BLaER1 (cell line): ENCODE measurements around the gene UBN1.

Source experiments
- H3K27ac ChIP-seq: shearing (Covaris generic); formaldehyde crosslinking; 2 replicates; pipeline ENCODE4 v1.8.1; 2022
- H3K27me3 ChIP-seq: shearing (Covaris generic); formaldehyde crosslinking; 2 replicates; pipeline ENCODE4 v1.8.1; 2022
- H3K36me3 ChIP-seq: shearing (Covaris generic); formaldehyde crosslinking; 2 replicates; pipeline ENCODE4 v1.8.1; 2022
- H3K4me1 ChIP-seq: shearing (Covaris generic); formaldehyde crosslinking; 2 replicates; pipeline ENCODE4 v1.8.1; 2022
- H3K4me2 ChIP-seq: shearing (Covaris generic); formaldehyde crosslinking; 2 replicates; pipeline ENCODE4 v1.8.1; 2022
- H3K4me3 ChIP-seq: shearing (Covaris generic); formaldehyde crosslinking; 2 replicates; pipeline ENCODE4 v1.8.1; 2022
- H3K9ac ChIP-seq: shearing (Covaris generic); formaldehyde crosslinking; 2 replicates; pipeline ENCODE4 v1.8.1; 2022
- H3K9me3 ChIP-seq: shearing (Covaris generic); formaldehyde crosslinking; 2 replicates; pipeline ENCODE4 v1.8.1; 2022
- H4K20me1 ChIP-seq: shearing (Covaris generic); formaldehyde crosslinking; 2 replicates; pipeline ENCODE4 v1.8.1; 2022
- Cebpa-rat ChIP-seq: shearing (Covaris generic); IDR thresholded peaks from 2 replicates; pipeline ENCODE4 v1.8.1; 2022

Gene UBN1

GRCh38 chr16:4913130-4913773 lies 66.0 kb downstream of the UBN1 start:
- Histone ChIP-seq H4K20me1 (peaks cover 28% of the 10 kb centered on the region), H3K9me3 (no peaks in the 10 kb centered on the region), H3K4me1 (peaks cover 28% of the 10 kb centered on the region), H3K4me3 (no peak overlapping the region), H3K27me3 (no peaks in the 10 kb centered on the region), H3K27ac (no peak overlapping the region), H3K4me2 (peak overlapping the region; percentile 50), H3K9ac (no peak overlapping the region), H3K36me3 (no peaks in the 10 kb centered on the region)
- TF ChIP-seq Cebpa-rat: no peak

GRCh38 chr16:4913774-4914525 lies 66.7 kb downstream of the UBN1 start:
- H3K36me3 ChIP-seq: no peaks in the 10 kb centered on the region
- H3K4me1 ChIP-seq: peaks cover 28% of the 10 kb centered on the region
- no peaks in the 10 kb centered on the region for H3K27me3 ChIP-seq
- no peak overlapping the region for H3K4me3 ChIP-seq
- H3K9ac ChIP-seq: no peak overlapping the region
- H4K20me1 ChIP-seq: peaks cover 34% of the 10 kb centered on the region
- no peak overlapping the region for H3K27ac ChIP-seq
- H3K4me2 ChIP-seq: peak overlapping the region; percentile 50
- TF ChIP-seq Cebpa-rat: no peak
- no peaks in the 10 kb centered on the region for H3K9me3 ChIP-seq

GRCh38 chr16:4914528-4915225 lies 67.4 kb downstream of the UBN1 start:
- Histone ChIP-seq H3K9ac (no peak overlapping the region), H3K36me3 (no peaks in the 10 kb centered on the region), H3K9me3 (no peaks in the 10 kb centered on the region), H3K4me3 (no peak overlapping the region), H3K4me2 (peak overlapping the region; percentile 70), H3K27ac (no peak overlapping the region), H4K20me1 (peaks cover 35% of the 10 kb centered on the region), H3K4me1 (peaks cover 28% of the 10 kb centered on the region), H3K27me3 (no peaks in the 10 kb centered on the region)
- TF ChIP-seq Cebpa-rat: no peak

- Histone ChIP-seq H3K4me1 (peaks cover 28% of the 10 kb centered on the region), H3K4me2 (peak overlapping the region; percentile 70), H3K36me3 (no peaks in the 10 kb centered on the region), H3K27me3 (no peaks in the 10 kb centered on the region), H4K20me1 (peaks cover 35% of the 10 kb centered on the region), H3K9ac (no peak overlapping the region), H3K27ac (no peak overlapping the region), H3K4me3 (no peak overlapping the region), H3K9me3 (no peaks in the 10 kb centered on the region)
- peak; percentile 67; the same call in 1 of the 2 replicates for TF ChIP-seq Cebpa-rat
Observed at GRCh38 chr16:4915226-4915761, 68.0 kb downstream of the UBN1 start.

- Histone ChIP-seq H3K36me3 (no peaks in the 10 kb centered on the region), H3K27ac (no peak overlapping the region), H3K9ac (no peak overlapping the region), H3K4me1 (peaks cover 28% of the 10 kb centered on the region), H3K9me3 (no peaks in the 10 kb centered on the region), H3K4me2 (no peak overlapping the region), H3K27me3 (no peaks in the 10 kb centered on the region), H3K4me3 (no peak overlapping the region), H4K20me1 (peaks cover 35% of the 10 kb centered on the region)
- no peak for TF ChIP-seq Cebpa-rat
Observed at GRCh38 chr16:4917117-4917516, 69.8 kb downstream of the UBN1 start.

- Histone ChIP-seq H4K20me1 (peaks cover 26% of the 10 kb centered on the region), H3K36me3 (no peaks in the 10 kb centered on the region), H3K27ac (no peak overlapping the region), H3K9me3 (no peaks in the 10 kb centered on the region), H3K27me3 (no peaks in the 10 kb centered on the region), H3K9ac (no peak overlapping the region), H3K4me2 (no peak overlapping the region), H3K4me3 (no peak overlapping the region), H3K4me1 (peaks cover 22% of the 10 kb centered on the region)
- TF ChIP-seq Cebpa-rat: no peak
Observed at GRCh38 chr16:4918781-4919251, 71.5 kb downstream of the UBN1 start.

- no peaks in the 10 kb centered on the region for H3K27me3 ChIP-seq
- no peak overlapping the region for H3K4me2 ChIP-seq
- H3K36me3 ChIP-seq: no peaks in the 10 kb centered on the region
- no peak for TF ChIP-seq Cebpa-rat
- H3K9ac ChIP-seq: no peak overlapping the region
- no peak overlapping the region for H3K4me3 ChIP-seq
- H3K4me1 ChIP-seq: peaks cover 9% of the 10 kb centered on the region
- peaks cover 3% of the 10 kb centered on the region for H3K9me3 ChIP-seq
- peaks cover 8% of the 10 kb centered on the region; the same call in 1 of the 2 replicates for H4K20me1 ChIP-seq
- no peak overlapping the region for H3K27ac ChIP-seq
Observed at GRCh38 chr16:4920826-4921225, 73.5 kb downstream of the UBN1 start.

GRCh38 chr16:4922721-4923342 lies 75.6 kb downstream of the UBN1 start:
- Histone ChIP-seq H3K4me2 (no peak overlapping the region), H3K9ac (no peak overlapping the region), H3K4me3 (no peak overlapping the region), H3K36me3 (no peaks in the 10 kb centered on the region), H4K20me1 (peaks cover 7% of the 10 kb centered on the region; the same call in 1 of the 2 replicates), H3K9me3 (peaks cover 23% of the 10 kb centered on the region), H3K27me3 (no peaks in the 10 kb centered on the region), H3K4me1 (peaks cover 7% of the 10 kb centered on the region), H3K27ac (no peak overlapping the region)
- no peak for TF ChIP-seq Cebpa-rat

GRCh38 chr16:4923853-4924252 lies 76.6 kb downstream of the UBN1 start:
- H3K27me3 ChIP-seq: no peaks in the 10 kb centered on the region
- H3K27ac ChIP-seq: no peak overlapping the region
- H3K9me3 ChIP-seq: peaks cover 29% of the 10 kb centered on the region
- H4K20me1 ChIP-seq: peaks cover 2% of the 10 kb centered on the region; the same call in 1 of the 2 replicates
- no peak for TF ChIP-seq Cebpa-rat
- H3K9ac ChIP-seq: no peak overlapping the region
- H3K4me2 ChIP-seq: no peak overlapping the region
- H3K36me3 ChIP-seq: no peaks in the 10 kb centered on the region
- no peak overlapping the region for H3K4me3 ChIP-seq
- H3K4me1 ChIP-seq: peaks cover 7% of the 10 kb centered on the region
